Stimulated activated CD4-positive, alpha-beta T cell treated with anti-CD3 and anti-CD28 coated beads, TNF-alpha, amount 100 ng/mL, for 48 hours (primary cell): Measurements from ENCODE around the gene WDR4.
"Not testable (repeated sequence)": the region's sequence is repeated elsewhere in the genome, so short reads cannot be mapped to it uniquely, and the experiment has no call there.

Experiments
- DNase-seq, 3 donors: peaks; one replicate each; pipeline ENCODE4 v3.0.0-alpha.2; 2020; ENCODE audit warnings: low read depth in 3 of 3

The WDR4 gene, protein sequence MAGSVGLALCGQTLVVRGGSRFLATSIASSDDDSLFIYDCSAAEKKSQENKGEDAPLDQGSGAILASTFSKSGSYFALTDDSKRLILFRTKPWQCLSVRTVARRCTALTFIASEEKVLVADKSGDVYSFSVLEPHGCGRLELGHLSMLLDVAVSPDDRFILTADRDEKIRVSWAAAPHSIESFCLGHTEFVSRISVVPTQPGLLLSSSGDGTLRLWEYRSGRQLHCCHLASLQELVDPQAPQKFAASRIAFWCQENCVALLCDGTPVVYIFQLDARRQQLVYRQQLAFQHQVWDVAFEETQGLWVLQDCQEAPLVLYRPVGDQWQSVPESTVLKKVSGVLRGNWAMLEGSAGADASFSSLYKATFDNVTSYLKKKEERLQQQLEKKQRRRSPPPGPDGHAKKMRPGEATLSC

DNA sequence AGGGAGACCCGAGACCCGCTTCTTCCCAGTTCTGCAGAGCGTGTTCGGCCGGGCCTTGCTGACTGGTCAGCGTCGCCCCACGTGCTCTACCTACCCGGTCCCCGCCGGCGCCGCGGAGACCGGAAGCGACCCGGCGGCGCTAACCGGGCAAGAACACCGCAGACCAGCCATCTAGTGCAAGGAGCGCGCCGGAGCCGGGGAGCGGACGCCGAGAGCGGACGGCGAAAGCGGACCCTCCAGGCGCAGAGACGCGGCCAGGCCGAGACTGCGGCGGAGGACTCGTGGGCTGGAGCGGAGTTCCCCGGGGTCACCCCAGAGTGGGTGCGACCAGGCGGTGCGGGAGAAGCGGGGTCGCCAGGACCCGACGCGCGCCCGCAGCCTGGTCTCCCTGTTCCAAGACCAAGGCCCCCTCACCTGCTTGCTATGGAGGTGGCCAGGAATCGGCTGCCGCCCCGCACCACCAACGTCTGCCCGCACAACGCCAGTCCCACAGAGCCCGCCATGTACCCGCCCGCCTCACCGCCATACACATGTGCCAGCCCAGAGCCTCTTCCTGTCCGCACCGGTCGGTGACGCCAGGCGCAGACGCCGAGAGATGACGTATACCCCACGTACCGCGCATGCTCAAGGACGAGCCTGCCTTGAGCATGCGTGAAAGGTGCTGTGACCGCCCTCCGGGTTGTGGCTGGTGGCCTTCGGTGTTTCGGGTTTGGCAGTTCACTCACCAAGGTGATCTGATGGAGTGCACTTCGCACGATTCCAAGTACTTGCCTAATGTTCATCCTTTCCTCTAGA, at the start of gene WDR4:
Gene WDR4, minus strand, starts transcription at position 547 of the 795 bp plus-strand sequence. Its CDS starts 44 bp downstream, at position 503.
- DNase-seq: peak; percentile 96 to 99 (median 98)

DNA sequence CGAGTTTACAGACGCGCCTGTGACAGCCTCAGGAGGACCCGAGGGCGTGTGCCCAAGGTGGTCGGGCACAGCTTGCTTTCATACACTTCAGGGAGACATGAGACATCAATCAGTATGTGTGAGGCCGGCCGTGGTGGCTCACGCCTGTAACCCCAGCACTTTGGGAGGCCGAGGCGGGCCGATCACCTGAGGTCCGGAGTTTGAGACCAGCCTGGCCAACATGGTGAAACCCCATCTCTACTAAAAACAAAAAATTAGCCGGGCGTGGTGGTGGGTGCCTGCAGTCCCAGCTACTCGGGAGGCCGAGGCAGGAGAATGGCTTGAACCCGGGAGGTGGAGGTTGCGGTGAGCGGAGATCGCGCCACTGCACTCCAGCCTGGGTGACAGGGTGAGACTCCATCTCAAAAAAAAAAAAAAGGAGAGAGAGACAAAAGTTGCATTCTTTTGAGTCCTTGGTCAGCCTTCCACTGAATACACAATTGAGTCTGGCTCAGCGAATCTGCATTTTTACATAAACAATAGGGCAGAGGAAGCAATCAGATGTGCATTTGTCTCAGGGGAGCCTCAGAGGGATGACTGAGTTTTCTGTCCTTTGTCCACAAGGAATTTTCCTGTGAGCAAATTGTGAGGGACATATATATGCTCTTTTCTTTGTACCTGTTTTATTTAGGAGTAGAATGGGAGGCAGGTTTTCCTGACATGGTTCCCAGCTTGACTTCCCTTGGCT, 48.3 kb upstream of the WDR4 start:
- DNase-seq: not testable (repeated sequence)

DNA sequence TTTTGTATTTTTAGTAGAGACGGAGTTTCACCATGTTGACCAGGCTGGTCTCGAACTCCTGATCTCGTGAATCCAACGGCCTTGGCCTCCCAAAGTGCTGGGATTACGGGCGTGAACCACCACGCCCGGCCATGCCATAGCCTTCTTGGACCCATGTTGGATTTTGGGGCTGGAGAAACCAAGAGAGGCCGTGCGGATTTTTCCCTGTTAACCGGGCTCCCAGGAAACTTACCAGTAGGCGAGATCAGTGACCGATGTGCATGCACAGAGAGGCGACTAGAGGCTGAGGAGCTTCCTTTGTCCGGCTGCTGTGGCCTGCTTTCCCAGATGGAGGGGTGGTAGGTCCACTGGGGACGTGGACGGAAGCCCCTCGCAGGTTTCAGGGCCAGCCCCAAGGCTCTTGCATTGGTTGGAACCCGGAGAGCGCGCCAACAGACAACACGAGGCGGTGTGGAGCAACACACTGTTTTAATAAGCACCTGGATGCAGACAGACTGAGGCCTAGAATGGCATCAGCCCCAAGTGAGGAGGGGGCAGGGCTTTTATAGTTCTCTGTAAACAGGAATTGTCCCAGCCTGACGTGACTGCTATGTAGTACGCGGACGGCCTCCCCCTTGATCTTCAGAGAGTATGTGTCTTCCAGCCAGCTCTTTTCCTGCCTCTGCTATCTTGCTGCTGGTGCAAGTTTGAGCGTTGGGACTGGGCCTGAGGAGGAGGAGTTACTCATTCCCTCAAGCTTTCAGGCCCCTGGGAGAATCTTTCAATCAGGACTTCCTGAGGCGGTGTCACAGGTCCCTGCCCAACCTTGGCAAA, 46.0 kb upstream of the WDR4 start, which contains the start of gene ERVH48-1:
Gene ERVH48-1, minus strand, starts transcription at position 517 of the 813 bp plus-strand sequence. CDS start 6,624 bp downstream, outside the sequence.
- DNase-seq: no peak

DNA sequence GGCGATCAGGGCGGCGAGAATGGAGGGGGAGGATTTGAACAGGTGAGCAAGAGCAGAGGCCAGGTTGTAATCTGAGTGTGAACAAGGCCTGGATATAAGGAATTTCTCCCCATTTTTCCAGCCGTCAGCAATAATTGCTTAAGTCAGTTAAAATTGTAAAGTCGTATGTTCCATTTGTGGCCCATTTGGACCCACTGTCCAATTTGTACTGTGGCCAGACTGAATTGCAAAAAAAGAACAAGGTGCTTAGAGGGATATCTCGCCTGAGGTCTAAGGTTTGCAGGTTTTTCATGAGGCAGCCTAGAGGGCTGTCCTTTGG, 45.1 kb upstream of the WDR4 start:
- no peak for DNase-seq

DNA sequence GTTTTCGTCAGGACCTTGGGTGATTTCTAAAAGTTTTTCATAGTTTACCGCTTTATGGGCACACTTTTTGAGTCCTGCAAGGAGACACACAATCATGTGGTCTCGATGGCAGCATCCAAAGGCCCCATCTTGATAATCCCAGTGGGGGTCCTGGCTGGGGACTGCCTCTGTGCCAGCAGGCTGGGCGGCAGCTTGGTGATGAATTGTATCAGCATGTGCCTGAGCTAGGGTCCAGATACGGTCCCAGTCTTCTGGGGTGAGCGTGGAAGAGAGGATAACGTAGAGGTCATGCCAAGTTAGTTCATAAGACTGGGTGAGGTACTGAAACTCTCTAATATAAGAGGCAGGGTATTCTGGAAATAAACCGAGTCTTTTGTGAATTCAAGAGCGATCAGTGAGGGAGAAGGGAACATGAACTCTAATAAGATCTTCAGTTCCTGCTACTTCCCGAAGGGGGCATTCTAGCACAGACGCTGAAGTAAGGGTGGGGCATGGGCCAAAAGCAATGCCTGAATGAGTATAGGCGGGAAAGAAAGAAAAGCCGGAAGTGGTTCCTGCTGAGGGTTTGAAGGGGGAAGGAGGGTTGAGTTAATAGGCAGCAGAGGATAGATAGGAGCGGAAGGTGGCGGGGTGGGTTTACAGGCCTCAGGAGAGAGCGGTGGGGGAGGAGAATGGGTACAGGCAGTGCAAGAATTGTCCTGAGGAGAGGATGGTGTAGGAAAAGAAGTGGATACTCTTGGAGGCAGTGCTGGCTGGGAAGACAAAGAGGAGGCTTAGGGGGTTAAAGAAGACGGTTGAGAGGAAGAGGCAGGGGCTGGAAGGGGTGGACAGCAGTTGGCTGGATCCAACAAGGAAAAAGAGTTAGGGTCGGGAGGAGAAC, 44.5 kb upstream of the WDR4 start:
- peak; percentile 61 to 67 (median 66) for DNase-seq

DNA sequence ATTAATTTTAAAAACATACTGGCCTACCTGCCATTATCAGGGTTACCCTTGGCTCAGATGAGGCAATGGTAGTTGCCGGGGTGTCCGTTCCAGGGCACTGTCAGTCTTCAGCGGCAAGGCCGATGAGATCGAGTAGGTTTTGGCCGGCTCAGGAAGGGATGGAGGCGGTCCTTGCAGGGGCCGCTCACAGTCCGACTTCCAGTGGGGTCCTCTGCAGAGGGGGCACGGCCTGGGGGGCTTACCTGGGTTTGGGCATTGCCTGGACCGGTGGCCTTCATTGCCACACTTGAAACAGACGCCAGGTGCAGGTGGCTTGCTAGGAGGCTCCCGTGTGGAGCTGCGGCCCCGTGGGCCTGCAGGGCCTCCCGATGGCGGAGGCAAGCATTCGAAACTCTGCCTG, 43.6 kb upstream of the WDR4 start:
- no peak for DNase-seq

DNA sequence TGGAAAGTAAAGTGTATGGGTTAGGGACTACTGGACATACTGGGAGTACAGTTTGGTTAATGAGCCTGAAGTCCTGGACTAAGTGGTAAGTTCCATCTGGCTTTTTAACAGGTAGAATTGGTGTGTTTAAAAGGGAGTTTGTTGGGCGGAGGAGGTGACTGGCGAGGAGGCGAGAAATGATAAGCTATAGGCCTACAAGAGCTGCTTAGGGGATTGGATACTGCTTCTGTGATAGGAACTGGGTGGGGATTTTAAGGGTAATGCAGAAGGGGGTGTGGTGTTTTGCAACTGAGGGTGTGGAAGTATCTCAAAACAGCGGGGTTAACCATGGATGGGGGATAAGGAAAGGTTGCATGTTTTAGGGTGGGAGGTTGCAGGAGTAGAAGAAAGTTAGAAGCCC, 42.6 kb upstream of the WDR4 start:
- no peak for DNase-seq

DNA sequence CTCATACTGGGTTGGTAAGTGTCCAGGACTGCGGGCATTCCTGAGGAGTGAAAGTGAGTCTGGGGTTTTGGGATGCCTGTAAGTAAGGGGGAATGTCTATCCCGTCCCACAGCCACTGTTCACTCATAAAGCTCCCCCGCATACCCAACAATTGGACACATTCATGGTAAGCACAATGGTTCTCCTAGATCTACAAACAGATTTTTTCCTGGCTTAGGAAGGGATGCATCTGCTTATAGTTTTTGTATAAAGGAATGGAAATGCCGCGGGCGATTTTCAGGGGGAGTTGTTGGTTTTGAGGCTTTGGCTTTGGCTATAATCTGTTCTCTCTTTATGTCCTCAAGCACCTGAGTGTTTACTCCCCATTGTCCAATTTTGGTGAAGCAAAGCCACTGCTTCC, 39.0 kb upstream of the WDR4 start:
- DNase-seq: no peak

DNA sequence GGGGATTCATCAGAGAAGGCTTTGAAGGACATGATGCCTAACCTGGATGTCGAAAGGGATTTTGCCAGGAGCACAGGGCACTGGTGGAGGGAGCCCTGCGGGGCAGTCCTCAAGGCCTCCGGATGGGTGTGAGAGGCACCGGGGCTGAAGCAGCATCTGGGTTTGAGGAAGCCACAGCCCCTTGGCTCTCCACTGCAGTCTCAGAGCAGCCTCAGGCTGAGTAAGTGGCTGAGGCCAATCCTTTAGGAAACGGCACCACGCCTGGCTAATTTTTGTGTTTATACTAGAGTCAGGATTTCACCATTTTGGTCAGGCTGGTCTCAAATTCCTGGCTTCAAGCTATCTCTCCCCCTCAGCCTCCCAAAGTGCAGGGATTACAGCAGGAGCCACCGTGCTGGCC, 34.1 kb upstream of the WDR4 start:
- DNase-seq: no peak

DNA sequence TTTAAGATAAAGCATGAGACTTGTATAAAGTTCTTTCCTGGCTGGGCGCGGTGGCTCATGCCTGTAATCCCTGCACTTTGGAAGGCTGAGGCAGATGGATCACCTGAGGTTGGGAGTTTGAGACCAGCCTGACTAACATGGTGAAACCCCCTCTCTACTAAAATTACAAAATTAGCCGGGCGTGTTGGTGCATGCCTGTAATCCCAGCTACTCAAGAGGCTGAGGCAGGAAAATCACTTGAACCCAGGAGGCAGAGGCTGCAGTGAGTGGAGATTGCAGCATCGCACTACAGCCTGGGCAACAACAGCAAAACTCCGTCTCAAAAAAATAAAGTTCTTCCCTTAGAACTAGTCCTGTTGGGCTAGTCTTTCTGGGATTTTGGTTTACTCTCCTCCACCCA, 32.6 kb upstream of the WDR4 start:
- not testable (repeated sequence) for DNase-seq

DNA sequence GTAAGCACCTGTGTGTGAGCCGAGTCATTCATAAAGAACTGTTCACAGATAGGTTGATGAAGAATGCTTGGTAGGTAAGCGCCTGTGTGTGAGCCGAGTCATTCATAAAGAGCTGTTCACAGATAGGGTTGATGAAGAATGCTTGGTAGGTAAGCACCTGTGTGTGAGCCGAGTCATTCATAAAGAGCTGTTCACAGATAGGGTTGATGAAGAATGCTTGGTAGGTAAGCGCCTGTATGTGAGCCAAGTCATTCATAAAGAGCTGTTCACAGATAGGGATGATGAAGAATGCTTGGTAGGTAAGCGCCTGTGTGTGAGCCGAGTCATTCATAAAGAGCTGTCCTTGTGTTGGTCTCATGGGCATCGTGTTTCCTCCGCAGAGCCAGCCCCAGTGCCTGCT, 29.1 kb upstream of the WDR4 start:
- DNase-seq: not testable (repeated sequence)

DNA sequence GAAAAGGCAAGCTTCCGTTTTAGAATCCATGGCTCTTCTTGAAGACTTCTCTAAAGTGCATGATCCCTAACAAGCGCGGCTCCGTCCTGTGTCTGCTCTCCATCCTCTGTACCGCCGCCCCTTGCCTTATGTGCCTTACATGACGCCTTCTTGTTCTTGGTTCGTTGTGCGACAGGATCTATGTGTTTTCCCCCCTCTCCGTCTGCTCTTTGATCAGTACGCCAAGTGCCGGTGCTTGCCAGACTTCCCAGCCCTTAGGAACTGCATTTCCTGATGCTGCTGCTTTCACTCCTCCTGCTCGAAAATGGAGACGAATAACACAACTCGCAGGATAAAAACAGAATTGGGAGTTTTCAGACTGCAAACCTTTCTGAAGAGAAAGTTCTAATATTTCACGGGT, 26.9 kb upstream of the WDR4 start:
- DNase-seq: no peak

DNA sequence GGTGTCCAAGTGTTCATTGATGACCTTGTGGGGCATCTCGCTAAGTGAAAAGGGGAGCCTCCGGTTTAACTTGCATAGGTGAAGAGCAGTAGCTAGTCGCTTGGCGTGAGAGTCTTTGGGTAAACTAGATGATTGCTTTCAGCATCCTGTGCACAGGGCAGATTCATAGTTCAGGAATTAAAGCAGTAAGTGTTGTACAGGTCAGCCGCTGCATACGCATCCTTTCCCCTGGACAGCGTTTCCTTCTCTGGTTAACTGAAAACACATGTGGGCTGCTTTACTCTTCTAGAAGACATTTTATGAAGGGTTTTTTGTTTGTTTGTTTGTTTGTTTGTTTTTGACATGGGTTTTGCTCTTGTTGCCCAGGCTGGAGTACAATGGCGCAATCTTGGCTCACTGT, 25.9 kb upstream of the WDR4 start:
- no peak for DNase-seq

DNA sequence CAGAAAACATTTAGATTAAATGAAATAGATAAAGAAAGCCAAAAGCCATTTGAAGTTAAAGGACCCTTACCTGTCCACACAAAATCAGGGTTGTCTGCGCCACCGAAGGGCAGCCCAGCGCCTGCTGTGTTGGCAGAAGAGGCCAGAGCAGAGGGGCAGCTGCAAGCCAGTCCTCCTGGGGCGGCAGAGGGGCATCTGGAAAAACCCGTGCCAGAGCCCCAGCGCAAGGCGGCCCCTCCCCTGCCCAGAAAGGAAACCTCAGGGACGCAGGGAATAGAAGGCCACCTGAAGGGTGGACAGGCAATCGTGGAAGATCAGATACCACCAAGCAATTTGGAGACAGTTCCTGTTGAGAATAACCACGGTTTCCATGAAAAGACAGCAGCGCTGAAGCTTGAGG, 24.5 kb upstream of the WDR4 start:
- DNase-seq: no peak

DNA sequence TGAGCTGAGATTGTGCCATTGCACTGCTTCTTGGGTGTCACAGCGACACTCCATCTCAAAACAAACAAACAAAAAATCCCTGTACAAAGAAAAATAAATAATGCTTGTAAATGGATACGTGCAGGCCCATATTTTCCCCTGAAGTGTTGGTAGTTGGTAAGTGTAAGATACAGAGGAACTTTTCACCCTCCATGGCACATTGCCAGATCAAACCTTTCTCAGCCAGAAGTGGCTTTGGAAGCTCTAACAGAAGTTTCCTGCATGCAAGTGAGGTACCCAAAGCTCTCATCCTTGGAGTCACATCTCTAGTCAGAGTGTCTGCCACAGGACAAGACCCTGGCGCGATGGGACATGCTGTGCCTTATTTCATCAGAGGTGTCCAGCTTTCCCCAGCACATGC, 21.1 kb upstream of the WDR4 start:
- no peak for DNase-seq

DNA sequence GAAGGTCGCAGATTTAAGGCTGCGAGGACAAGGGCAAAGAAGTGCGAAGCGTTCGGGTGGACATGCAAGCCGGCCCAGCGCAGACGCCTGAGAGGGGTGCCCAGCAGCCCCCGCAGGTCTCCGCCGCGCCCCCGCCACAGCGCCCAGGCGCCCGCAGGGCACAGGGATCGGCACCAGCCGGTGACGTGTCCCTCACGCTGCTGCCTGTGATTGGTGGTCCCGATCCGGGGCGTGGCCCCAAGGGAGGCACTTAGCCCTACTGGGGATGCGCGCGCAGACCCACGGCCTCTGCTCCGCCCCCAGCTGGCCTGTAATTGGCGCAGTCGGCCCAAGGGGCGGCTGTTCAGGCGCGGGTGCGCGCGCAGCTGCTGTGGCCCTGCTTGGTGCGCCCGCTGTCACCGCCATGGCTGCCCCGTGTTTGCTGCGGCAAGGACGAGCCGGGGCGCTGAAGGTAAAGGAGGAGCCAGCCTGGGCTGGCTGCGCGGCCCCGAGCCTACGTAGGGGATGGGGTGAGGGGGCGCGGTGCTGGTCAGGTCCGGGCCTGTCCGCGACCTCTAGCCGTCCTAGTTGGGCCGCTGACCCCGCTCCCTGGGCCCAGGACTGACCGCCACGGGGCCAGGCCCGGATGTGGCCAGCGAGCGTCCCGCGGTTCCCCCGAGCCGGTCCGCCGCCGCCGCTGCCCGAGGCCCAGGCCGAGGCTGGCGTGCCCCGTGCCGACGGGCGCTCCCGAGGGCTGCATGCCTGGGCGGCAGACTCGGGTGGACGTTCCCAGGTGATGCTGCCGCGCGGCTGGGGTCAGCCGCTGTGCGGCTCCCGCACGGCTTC, 13.8 kb upstream of the WDR4 start, which contains the start of gene NDUFV3:
Gene NDUFV3, plus strand, starts transcription at position 379 of the 825 bp plus-strand sequence. Its CDS starts 25 bp downstream, at position 404.
- DNase-seq: peak; percentile 99 to 100 (median 100)

DNA sequence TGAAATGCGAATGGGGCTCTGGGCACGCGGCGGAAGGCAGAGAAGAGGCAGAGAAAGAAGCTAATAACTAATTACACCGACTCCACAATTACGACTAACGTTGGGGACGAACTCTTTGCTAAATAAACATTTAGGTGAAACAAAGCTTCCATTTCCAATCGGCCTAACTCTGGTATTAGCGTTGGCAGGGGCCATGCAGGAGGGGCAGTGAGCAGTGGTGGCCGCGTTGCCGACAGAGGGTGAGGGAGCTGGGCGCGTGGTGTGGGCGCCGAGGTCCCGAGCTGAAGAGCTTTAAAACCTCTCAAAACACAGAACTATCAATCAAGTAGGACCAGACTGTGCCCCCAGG, 13.2 kb upstream of the WDR4 start:
- DNase-seq: no peak

DNA sequence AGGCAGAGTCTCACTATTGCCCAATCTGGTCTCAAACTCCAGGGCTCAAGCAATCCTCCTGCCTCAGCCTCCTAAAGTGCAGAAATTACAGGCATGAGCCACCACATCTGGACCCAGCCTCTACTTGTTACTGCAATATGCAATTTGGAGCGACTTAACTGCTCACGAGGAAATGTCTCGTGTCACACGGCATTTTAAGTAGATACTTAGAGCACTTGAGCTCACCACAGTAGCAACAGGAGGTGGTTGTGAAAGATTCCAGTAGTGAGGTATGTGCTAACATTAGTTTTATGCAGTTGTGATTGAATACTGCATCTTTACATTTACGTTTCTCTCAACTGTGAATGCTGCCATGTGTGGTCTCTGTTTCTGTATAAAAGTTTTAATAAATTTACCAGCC, 8.0 kb upstream of the WDR4 start:
- DNase-seq: no peak

DNA sequence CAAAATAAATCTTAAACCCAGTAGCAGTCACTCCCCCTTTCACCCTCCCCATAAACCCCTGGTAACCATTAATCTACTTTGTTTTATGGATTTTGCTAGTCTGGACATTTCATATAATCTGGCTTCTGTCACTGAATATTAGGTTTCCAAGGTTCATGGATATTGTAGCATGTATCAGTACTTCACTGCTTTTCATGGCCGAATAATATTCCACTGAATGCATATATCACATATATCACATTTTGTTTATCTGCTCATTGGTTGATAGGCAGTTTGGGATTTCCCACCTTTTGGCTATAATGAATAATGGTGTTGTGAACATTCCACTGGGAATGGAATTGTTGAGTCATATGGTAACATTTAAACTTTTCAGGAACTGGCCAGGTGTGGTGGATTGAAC, 4.6 kb upstream of the WDR4 start:
- no peak for DNase-seq

DNA sequence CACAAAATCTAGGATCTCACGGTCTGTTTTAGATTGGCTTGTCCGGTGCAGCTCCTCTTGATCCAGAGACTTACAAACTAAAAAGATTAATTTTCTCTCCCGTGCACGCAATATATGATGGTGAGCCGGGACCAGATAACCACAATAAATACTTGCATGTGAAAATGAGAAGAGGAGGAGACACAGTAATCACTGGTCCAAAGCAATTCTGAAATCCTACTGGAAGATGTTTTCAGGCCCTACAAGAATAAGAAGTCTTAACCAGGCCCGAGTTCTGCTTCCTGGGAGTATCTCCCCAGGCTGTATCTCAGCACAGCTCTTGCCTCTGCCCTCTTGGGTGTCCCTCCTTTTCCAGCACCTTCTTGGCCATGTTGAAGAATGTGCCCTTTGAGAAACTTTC, 1.0 kb upstream of the WDR4 start:
- DNase-seq: no peak
